Left lung (tissue), 10 donors: ENCODE data around the gene FDXR. TPM values are rescaled to one million over a fixed set of nuclear protein-coding genes. Genes with fewer than 3 reads are reported as not detected.

Experiments used
- ATAC-seq: fragments of 200-7000 bp; cut with Tn5 transposase; one replicate; pipeline ENCODE4 v1.9.1; 2020; ENCODE audit warnings: moderate library complexity
- DNase-seq, 4 donors: peaks; one replicate each; pipeline ENCODE4 v3.0.0-alpha.2; 2013 to 2020
- H3K27ac ChIP-seq, 2 donors: fragments of 200-600 bp; sonication (generic) in 1 of 2; one replicate each; pipeline versions ENCODE4 v1.5.0 to v1.8.0; 2020 to 2021
- H3K27me3 ChIP-seq, 2 donors: fragments of 200-600 bp; sonication (generic) in 1 of 2; one replicate each; pipeline versions ENCODE4 v1.5.0 to v1.8.0; 2020 to 2021
- H3K36me3 ChIP-seq, 2 donors: fragments of 200-600 bp; sonication (generic) in 1 of 2; one replicate each; pipeline versions ENCODE4 v1.5.0 to v1.8.0; 2020 to 2021
- H3K4me1 ChIP-seq, 2 donors: fragments of 200-600 bp; one replicate each; pipeline ENCODE4 v1.8.0; 2021
- H3K4me3 ChIP-seq, 2 donors: fragments of 200-600 bp; sonication (generic) in 1 of 2; one replicate each; pipeline versions ENCODE4 v1.5.0 to v1.8.0; 2020 to 2021; ENCODE audit warnings: mild to moderate bottlenecking in 1 of 2
- H3K9me3 ChIP-seq, 2 donors: fragments of 200-600 bp; sonication (generic) in 1 of 2; one replicate each; pipeline versions ENCODE4 v1.5.0 to v1.8.0; 2020 to 2021
- CTCF ChIP-seq, 2 donors: fragments of 200-600 bp; sonication (generic) in 1 of 2; IDR thresholded peaks; one replicate each; pipeline versions ENCODE4 v1.5.0 to v1.8.0; 2021; ENCODE audit warnings: antibody characterized with exemption in 2 of 2
- intact Hi-C, 2 donors: fragments of 100-400 bp; cut with DNase I; formaldehyde crosslinking; loops; one replicate each; pipeline versions ENCODE4 v1.11.2 to v1.14.2; 2022
- polyA plus RNA-seq, 6 donors: library from polyadenylated mRNA; unstranded; fragments of 120-200 nt; gene quantifications; one replicate each; pipeline ENCODE4 v1.2.1, GENCODE V29; 2013; ENCODE audit not compliant: insufficient read length in 6 of 6
- total RNA-seq, 2 donors: library from RNA; stranded (reverse); fragmentation: NEBNext Ultra II Directional; extraction: Animal tissue kit (Norgen Biotek cat#: 25700); gene quantifications; one replicate each; pipeline ENCODE4 v1.2.1, GENCODE V29; 2021
- donor health status: DM: no; HTN: yes; CAD: no.
- donor health status: DM: no; HTN: no; CAD: no.

The FDXR gene
- total and polyA plus RNA-seq, 8 donors, result 5.3 to 17.2 (median 7.2) TPM

GRCh38 chr17:74857191-74857590, 15.6 kb downstream of the FDXR start:
- peaks cover 15 to 35% of the 10 kb centered on the region in 2 donors for H3K4me1 ChIP-seq
- peaks cover 55 to 100% of the 10 kb centered on the region in 2 donors for H3K27me3 ChIP-seq
- DNase-seq, result no peak

GRCh38 chr17:74856112-74856511, 16.7 kb downstream of the FDXR start:
- Histone ChIP-seq H3K27me3 (peaks cover 60 to 100% of the 10 kb centered on the region in 2 donors), H3K9me3 (no peaks in the 10 kb centered on the region), H3K27ac (no peak overlapping the region), H3K36me3 (no peaks in the 10 kb centered on the region), H3K4me1 (peaks cover 9 to 27% of the 10 kb centered on the region in 2 donors), H3K4me3 (no peak overlapping the region)
- ATAC-seq (no peak), DNase-seq (no peak)
- TF ChIP-seq CTCF (IDR thresholded peaks at IDR 0.05), result no peak
- intact Hi-C loops, result no loop called here

More at GRCh38 chr17:74857191-74857590, 15.6 kb downstream of the FDXR start:
- Histone ChIP-seq H3K4me3 (no peak overlapping the region), H3K9me3 (no peaks in the 10 kb centered on the region), H3K27ac (no peak overlapping the region), H3K36me3 (no peaks in the 10 kb centered on the region)
- ATAC-seq, result no peak
- TF ChIP-seq CTCF (IDR thresholded peaks at IDR 0.05), result no peak
- intact Hi-C loops, result no loop called here

GRCh38 chr17:74855323-74855722, 17.5 kb downstream of the FDXR start:
- Histone ChIP-seq H3K27me3 (peaks cover 53 to 100% of the 10 kb centered on the region in 2 donors), H3K36me3 (no peaks in the 10 kb centered on the region), H3K4me3 (no peak overlapping the region), H3K9me3 (no peaks in the 10 kb centered on the region), H3K27ac (no peak overlapping the region), H3K4me1 (peaks cover under 1 to 20% of the 10 kb centered on the region in 2 donors)
- no peak for TF ChIP-seq CTCF (IDR thresholded peaks at IDR 0.05)
- DNase-seq, result no peak
- ATAC-seq, result no peak
- intact Hi-C loops, result no loop called here

- Histone ChIP-seq H3K27me3 (peaks cover 48 to 100% of the 10 kb centered on the region in 2 donors), H3K27ac (no peak overlapping the region), H3K36me3 (no peaks in the 10 kb centered on the region), H3K4me1 (peaks cover 0 to 14% of the 10 kb centered on the region in 2 donors), H3K4me3 (no peak overlapping the region), H3K9me3 (no peaks in the 10 kb centered on the region)
- no peak for DNase-seq
- no peak for ATAC-seq
- no peak for TF ChIP-seq CTCF (IDR thresholded peaks at IDR 0.05)
- intact Hi-C loops, result no loop called here
These were observed 18.0 kb downstream of the FDXR start for GRCh38 chr17:74854792-74855191.

GRCh38 chr17:74853669-74854068, 19.1 kb downstream of the FDXR start:
- peaks cover 37 to 95% of the 10 kb centered on the region in 2 donors for H3K27me3 ChIP-seq
- H3K36me3 ChIP-seq, result no peaks in the 10 kb centered on the region
- ATAC-seq (no peak), DNase-seq (no peak)
- intact Hi-C loops, result no loop called here
- no peaks in the 10 kb centered on the region for H3K9me3 ChIP-seq
- H3K4me3 ChIP-seq, result no peak overlapping the region
- H3K27ac ChIP-seq, result no peak overlapping the region
- H3K4me1 ChIP-seq, result peaks cover 0 to 9% of the 10 kb centered on the region in 2 donors
- TF ChIP-seq CTCF (IDR thresholded peaks at IDR 0.05), result no peak
